Fibroblast of peridontal ligament (primary cell): ENCODE data around the gene SEMA3E.
A peak's percentile ranks its signal among the peaks of the same experiment; 100 is the strongest.
"Not testable (repeated sequence)": the region's sequence is repeated elsewhere in the genome, so short reads cannot be mapped to it uniquely, and the experiment has no call there.

ENCODE experiments used
- DNase-seq: peaks from one replicate; pipeline ENCODE4 v3.0.0-alpha.2; 2010; ENCODE audit errors: extremely low read depth

The SEMA3E gene

DNA sequence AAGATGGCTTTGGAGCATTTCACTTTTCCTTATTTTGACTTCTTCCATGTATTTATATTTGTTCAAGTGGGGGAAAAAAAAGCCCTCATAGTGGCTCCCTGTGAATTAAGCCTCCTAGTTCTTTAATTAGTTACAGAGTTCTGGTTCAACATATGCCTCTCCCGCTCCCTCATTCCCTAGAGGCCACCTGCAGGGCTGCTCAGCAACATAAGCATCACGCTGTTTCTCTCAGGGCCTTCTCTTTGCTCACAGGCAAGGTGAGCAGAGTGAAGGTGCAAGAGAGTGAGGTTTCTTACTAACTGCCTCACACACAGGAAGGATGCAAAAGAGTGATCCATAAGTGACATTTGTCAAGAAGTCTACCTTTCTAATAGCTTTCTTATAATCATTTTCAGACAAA, 196.7 kb downstream of the SEMA3E start:
- DNase-seq, result no peak

GRCh38 chr7:83451501-83452045, 197.4 kb downstream of the SEMA3E start:
- DNase-seq, result no peak

DNA sequence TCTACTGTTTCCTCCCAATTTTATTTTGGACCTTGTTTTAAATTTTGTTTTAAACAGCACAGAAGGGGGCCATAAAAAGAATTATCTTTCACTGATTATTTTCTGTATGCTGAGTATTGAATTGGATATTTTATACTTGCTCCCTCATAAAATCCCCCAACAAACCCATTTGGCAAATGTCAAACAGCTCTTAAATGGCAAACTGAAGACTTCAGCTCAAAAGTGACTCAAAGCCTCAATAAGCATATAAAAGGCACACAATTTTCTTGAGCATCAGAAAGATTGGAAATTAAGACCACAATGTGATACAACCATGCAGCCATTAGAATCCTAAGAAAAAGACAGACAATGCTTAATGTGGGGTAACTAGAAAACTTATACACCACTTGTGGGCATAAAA, 199.2 kb downstream of the SEMA3E start:
- no peak for DNase-seq

GRCh38 chr7:83447681-83448080, 201.3 kb downstream of the SEMA3E start:
- no peak for DNase-seq

DNA sequence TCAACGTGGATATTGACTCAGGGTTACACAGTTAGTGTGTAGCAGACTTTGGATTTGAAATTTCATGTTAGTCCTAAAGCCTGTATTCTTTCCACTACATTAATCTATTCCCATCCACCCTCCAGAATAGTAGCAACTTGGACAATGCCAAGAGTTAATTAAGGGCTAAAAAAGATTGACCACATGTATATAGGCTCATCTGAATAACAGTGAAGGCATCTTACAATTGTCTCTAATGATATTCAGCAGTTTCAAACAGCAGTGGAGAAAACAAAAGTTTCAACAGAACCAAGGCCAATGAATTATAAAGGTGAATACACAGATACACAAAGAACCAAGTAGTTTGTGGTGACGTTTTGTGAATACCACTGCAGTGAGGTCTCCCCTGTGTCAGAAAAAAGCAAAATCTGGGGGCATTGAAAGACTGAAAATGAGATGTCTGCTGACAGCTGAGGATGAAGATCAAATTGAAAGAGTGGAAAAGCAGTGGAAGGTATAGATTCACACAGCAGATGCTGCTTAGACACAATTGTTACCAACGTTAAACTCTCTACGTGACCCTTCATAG, 202.8 kb downstream of the SEMA3E start:
- no peak for DNase-seq

DNA sequence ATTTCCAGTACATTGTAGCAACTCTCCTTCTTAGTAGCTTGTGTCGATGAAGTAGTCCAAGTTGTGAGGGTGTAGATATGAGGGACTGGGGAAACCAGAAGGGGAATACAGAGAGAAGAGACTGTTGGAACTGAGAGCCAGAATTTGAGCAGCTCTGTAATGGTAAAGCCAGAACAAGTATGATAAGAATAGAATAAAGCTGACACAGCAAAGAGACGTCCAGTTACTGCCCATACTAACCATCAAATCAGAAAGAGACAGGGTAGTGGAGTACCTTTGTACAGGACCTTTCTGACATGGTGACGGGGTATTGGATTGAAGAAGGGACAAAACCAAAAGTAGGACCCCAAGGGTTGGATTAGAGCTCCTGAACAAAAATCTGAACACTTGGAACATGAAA, 206.0 kb downstream of the SEMA3E start:
- DNase-seq, result no peak

DNA sequence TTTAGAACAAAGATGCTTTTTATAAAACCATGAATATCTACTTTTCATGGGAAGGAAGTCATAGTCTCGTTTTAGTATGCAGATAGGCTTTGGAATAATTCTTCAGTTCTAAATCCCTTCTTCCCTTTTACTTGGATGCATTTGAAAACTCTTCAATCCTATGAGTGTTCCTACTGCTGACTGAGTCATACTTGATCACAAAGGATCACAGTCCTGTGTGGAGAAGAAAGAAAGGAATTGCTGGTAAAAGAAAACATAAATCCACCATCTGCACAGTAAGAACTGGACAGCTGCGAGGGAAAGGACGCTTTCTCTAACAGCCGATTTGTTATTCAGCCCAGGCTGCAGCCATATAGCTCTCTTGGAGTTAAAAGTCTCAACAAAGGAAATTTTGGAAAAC, 209.9 kb downstream of the SEMA3E start:
- DNase-seq, result no peak

DNA sequence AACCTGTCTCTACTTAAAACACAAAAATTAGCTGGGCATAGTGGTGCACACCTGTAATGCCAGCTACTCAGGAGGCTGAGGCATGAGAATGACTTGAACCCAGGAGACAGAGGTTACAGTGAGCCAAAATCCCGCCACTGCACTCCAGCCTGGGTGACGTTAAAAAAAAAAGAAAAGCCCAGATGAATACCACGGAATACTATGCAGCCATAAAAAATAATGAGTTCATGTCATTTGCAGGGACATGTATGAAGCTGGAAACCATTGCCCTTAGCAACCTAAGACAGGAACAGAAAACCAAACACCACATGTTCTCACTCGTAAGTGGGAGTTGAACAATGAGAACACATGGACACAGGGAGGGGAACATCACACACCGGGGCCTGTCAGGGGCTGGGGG, 218.7 kb downstream of the SEMA3E start:
- DNase-seq, result not testable (repeated sequence)

GRCh38 chr7:83429493-83429892, 219.4 kb downstream of the SEMA3E start:
- DNase-seq, result no peak

- peak; percentile 6 for DNase-seq
Measured at GRCh38 chr7:83427884-83428283, 221.1 kb downstream of the SEMA3E start.

- no peak for DNase-seq
Measured at GRCh38 chr7:83426325-83426724, 222.6 kb downstream of the SEMA3E start.

- DNase-seq, result no peak
Measured at GRCh38 chr7:83419013-83419412, 229.9 kb downstream of the SEMA3E start.

DNA sequence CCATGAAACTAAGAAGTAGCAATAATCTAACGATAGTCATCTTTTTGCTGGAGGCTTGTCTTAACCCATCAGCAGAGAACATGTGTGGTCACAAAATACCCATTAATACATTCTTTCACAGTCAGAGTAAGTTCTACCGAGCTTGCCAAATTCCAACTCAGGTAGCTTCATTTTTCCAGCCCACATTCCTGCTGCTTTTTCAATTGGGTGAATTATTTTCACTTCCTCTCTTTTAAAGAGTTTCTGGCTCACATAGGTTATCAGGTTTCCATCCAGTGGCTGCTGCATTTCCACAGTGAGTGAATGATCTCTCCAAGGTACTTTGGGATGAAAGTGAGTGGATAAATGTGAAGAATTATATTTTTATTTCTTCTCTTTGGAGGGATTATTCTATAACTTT, 233.1 kb downstream of the SEMA3E start:
- DNase-seq, result no peak

- no peak for DNase-seq
Measured at GRCh38 chr7:83414947-83415346, 234.0 kb downstream of the SEMA3E start.

DNA sequence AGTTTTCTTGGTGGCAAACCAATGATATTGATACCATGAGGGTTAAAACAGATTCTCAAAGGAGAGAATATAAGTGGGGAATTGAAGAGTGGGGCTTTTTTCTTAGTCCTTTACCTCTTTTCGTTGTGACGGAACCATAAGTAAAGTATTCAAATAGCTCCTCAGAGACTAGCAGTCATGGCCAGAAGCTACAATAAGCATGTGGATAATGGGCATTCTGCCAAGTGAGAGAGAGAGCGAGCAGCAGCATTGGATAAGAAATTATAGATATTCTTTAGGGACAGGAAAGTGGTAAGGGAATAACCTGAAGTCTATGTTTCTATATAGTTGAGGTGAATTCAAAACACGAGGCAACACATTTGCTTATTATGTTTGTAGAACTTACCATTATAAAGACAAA, 235.1 kb downstream of the SEMA3E start:
- DNase-seq, result peak; percentile 23

- DNase-seq, result peak; percentile 85
Measured at GRCh38 chr7:83413424-83413823, 235.5 kb downstream of the SEMA3E start.

DNA sequence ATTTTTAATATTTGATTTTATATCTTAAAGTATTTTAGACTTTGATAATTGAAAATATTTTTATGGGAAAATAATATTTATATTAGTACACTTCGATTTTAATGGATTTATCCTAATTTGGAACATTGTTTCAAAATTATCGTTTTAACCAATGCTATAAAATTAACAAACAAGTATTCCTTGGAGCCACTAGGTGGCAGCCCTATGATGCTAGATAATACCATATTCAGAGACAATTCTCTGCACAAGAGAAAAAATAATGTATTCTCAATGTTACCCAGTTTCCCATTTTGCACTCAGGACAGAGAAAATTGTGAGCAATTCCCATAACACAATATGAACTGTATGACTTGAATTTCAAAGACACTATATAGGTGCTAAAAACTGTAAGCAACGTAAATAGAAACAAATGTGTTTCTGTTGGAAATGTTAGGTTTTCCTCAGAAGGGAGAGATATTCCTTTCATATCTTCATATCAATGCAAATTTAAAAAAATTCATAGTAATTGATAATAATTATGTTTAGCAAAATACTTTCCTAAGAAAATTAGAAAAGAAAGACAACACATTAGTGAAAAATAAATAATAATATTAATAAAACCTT, 237.8 kb downstream of the SEMA3E start:
- DNase-seq, result peak; percentile 78

DNA sequence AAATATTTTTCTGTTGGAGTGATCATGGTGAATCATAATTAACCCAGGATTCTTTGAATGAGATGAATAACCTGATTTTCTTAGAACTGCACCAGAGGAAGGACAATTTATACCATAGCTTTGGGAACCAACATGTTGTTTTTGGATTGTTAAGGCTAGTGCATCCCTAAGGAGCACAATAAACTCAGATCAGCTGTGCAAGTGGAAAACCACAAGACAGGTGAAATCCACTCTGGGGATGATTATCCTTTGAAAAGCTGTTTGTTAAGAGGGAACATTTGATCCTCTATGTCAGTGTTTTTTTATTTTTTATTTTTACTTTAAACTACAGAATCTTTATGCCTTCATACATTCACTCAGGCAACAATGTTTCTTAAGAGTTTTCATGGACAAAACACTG, 254.2 kb downstream of the SEMA3E start:
- DNase-seq, result no peak

DNA sequence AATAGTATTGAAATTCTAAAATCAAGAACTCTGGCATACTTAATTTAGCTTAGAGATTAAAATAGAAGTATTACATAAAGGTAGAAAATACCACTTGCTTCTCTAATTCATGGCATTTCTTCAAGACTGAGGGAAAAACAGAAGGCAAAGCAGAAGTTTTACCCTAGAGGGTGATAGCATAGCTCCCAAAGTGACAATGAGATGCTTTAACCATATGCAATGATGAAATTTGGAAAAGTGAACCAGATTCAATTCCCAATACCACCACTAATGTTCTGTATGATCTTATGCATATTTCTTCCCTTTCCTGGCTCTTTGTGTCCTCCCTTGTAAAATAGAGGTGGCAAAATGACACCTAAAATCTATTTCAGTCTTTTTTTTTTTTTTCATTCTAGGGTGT, 260.5 kb downstream of the SEMA3E start:
- DNase-seq, result no peak

- peak; percentile 14 for DNase-seq
Measured at GRCh38 chr7:83366629-83367028, 282.3 kb downstream of the SEMA3E start.

GRCh38 chr7:83365746-83366145, 283.2 kb downstream of the SEMA3E start:
- DNase-seq, result peak; percentile 19

- no peak for DNase-seq
Measured at GRCh38 chr7:83362871-83363550, 285.9 kb downstream of the SEMA3E start.

DNA sequence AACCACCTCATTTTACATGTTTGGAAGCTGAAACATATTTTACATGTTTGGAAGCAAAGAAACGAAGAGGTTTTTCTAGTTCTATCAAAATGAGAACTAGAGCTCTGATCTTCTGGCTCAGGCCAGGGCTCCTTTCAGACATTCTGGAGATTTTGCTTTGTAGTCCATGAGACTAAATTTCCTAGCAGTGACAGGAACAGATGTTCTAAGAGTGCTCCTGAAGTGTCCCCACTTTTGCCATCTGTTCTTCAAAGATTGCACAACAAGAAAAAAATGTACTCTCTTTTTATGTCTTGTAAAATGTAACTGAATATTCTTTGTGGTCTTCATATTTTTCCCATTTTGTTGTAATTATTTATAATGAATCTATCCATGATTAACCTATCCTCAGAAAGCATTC, 289.8 kb downstream of the SEMA3E start:
- no peak for DNase-seq
